ENCODE measurements around the gene PIP5KL1. TPM values are rescaled to one million over a fixed set of nuclear protein-coding genes. Genes with fewer than 3 reads are reported as not detected.

The PIP5KL1 gene
- total and polyA plus RNA-seq, 2 donors, result 0.48 to 1.4 TPM

DNA sequence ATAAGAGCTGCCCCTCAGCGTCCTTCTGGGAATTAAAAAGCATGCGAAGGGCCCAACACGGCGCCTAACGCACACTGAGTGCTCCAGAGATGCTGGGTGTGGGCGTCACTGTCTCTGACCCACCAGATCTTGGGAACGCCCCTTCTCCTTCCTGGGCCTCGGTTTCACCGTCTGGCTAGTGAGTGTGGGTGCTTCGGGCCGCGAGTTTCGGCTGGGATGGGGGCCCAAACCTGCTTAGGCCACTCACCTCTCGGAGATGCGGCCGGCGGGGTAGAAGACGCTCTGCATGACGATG, 3.7 kb downstream of the PIP5KL1 start:
- WGBS, result 14% methylated on average over 19 of the region's 19 CpGs
- H3K27ac ChIP-seq (ENCODE audit: low read depth), result no peak overlapping the region
- no peaks in the 10 kb centered on the region for H3K36me3 ChIP-seq (ENCODE audit: insufficient read depth)
- DNase-seq (ENCODE audit: extremely low spot score), result no peak
- H3K4me3 ChIP-seq (ENCODE audit: low read depth, low read length), result peak overlapping the region; percentile 8
- H3K4me1 ChIP-seq (ENCODE audit: insufficient read depth), result no peaks in the 10 kb centered on the region

DNA sequence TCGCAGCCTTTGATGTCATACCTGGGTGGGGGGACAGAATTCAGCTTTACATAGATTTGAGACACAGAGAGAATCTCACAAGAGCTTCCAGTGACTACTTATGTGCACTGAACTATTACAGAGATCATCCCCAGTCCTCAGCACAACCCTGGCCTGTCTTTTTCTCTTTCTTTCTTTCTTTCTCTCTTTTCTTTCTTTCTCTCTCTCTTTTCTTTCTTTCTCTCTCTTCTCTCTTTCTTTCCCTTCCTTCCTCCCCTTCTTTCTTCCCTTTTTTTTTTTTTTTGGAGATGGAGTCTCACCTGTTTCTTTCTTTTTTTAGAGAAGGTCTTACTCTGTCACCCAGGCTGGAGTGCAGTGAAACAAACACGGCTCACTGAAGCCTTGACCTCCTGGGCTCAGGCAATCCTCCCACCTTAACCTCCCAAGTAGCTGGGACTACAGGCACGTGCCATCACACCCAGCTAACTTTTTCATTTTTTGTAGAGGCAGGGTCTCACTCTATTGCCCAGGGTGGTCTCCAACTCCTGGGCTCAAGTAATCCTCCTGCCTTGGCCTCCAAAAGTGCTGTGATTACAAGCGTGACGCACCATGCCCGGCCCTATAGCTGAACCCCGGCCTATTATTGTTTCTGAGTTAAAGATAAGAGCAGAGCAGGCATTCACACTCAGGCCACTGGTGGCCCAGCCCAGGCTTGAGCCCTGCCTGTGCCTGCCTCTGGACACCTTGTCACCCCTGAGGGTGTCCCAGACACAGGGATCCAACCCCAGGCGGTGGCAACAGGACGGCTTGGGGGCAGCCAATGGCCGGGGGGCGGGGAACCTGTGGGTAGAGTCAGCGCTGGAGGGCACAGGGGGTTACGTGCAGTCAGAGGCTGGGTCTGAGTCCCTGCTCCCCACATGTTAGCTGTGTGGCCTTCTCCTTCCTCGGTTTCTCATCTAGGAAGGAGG, 4.3 kb downstream of the PIP5KL1 start:
- no peaks in the 10 kb centered on the region for H3K36me3 ChIP-seq (ENCODE audit: insufficient read depth)
- WGBS, result 73% methylated on average over 14 of the region's 14 CpGs
- H3K4me3 ChIP-seq (ENCODE audit: low read depth, low read length), result no peak overlapping the region
- H3K4me1 ChIP-seq (ENCODE audit: insufficient read depth), result no peaks in the 10 kb centered on the region
- H3K27ac ChIP-seq (ENCODE audit: low read depth), result no peak overlapping the region
- DNase-seq (ENCODE audit: extremely low spot score), result no peak

DNA sequence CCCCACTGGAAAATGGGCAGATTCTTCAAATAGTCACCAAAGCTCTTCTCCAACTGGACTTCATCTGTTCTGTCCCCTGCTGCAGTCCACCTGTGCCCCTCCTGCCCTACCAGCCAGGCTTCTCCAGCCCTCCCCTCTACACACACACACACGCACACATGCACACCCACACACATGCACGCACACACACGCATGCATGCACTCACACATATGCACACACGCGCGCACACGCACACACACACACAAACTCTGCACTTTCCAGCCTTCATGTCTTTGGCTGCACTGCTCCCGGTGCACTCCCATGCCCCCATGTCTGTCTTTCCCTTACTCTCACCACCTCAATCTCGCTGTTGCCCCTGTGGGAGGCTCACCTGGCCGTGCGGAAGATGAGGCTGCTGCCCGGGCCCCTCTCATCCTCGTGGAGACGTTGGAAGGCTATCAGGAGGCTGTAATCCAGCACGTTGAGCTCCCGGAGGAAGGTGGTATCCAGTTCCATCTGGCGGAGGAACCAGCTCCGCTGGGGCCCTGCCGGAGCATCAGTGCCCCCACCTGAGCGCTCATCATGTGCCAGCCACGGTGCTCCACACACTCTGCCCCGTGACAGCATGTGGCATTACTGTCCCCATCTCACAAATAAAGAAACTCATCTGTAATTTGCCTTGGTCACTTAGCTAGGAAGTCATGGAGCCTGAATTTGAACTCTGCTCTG, 5.7 kb downstream of the PIP5KL1 start:
- no peak overlapping the region for H3K4me3 ChIP-seq (ENCODE audit: low read depth, low read length)
- 85% methylated on average over 22 of the region's 22 CpGs for WGBS
- H3K27ac ChIP-seq (ENCODE audit: low read depth), result no peak overlapping the region
- H3K4me1 ChIP-seq (ENCODE audit: insufficient read depth), result no peaks in the 10 kb centered on the region
- H3K36me3 ChIP-seq (ENCODE audit: insufficient read depth), result no peaks in the 10 kb centered on the region
- DNase-seq (ENCODE audit: extremely low spot score), result no peak

DNA sequence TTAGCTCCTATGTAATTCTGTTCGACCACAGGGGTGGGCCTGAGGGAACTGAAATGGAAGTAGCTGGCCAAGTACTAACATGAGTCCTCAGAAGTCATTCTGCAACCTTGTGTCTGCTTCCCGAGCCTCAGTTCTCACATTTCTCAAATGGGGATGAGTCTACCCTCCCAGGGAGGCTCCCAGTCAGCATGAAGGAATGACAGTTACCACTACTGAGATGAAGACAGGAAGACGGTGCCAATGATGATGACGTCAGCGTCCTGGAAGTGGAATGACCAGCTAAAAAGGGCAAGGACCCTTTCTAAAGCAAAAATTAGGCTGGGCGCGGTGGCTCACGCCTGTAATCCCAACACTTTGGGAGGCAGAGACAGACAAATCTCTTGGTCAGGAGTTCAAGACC, 6.8 kb downstream of the PIP5KL1 start:
- 83% methylated on average over 8 of the region's 8 CpGs for WGBS

GRCh38 chr9:127923046-127923445, 7.5 kb downstream of the PIP5KL1 start:
- 53% methylated on average over 6 of the region's 6 CpGs for WGBS
- Histone ChIP-seq H3K4me3 (ENCODE audit: low read depth, low read length) (no peak overlapping the region), H3K27ac (ENCODE audit: low read depth) (no peak overlapping the region), H3K4me1 (ENCODE audit: insufficient read depth) (no peaks in the 10 kb centered on the region), H3K36me3 (ENCODE audit: insufficient read depth) (no peaks in the 10 kb centered on the region)
- DNase-seq (ENCODE audit: extremely low spot score), result no peak

More for the DNA sequence above, 6.8 kb downstream of the PIP5KL1 start:
- no peaks in the 10 kb centered on the region for H3K36me3 ChIP-seq (ENCODE audit: insufficient read depth)
- no peak overlapping the region for H3K4me3 ChIP-seq (ENCODE audit: low read depth, low read length)
- no peak overlapping the region for H3K27ac ChIP-seq (ENCODE audit: low read depth)
- no peak for DNase-seq (ENCODE audit: extremely low spot score)
- H3K4me1 ChIP-seq (ENCODE audit: insufficient read depth), result no peaks in the 10 kb centered on the region

- DNase-seq (ENCODE audit: extremely low spot score), result no peak
- H3K4me3 ChIP-seq (ENCODE audit: low read depth, low read length), result no peak overlapping the region
- 17% methylated on average over 45 of the region's 45 CpGs for WGBS
Observed at GRCh38 chr9:127921557-127922120, 8.9 kb downstream of the PIP5KL1 start.

DNA sequence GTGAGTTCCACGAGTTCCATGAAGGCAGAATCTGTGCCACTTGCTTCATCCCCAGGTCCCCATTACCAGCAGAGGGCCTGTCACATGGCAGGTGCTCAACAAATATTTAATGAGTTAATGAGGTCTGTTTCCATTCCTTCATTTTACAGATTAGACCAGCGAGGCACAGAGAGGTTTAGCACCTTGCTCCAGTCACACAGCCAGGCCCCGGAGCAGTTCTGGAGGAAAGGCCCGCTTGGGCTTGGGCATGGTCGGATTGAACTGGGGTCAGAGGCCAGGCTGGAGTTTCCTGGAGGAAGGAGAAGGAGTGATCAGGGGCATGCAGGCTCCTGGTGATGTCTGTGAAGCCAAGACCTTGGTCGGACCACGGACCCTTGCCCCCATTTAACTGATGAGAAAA, 9.8 kb downstream of the PIP5KL1 start:
- no peak for DNase-seq (ENCODE audit: extremely low spot score)
- no peaks in the 10 kb centered on the region for H3K36me3 ChIP-seq (ENCODE audit: insufficient read depth)
- no peak overlapping the region for H3K4me3 ChIP-seq (ENCODE audit: low read depth, low read length)
- H3K4me1 ChIP-seq (ENCODE audit: insufficient read depth), result no peaks in the 10 kb centered on the region
- H3K27ac ChIP-seq (ENCODE audit: low read depth), result no peak overlapping the region
- WGBS, result 86% methylated on average over 7 of the region's 7 CpGs

More at GRCh38 chr9:127921557-127922120, 8.9 kb downstream of the PIP5KL1 start:
- no peak overlapping the region for H3K27ac ChIP-seq (ENCODE audit: low read depth)
- no peaks in the 10 kb centered on the region for H3K36me3 ChIP-seq (ENCODE audit: insufficient read depth)
- H3K4me1 ChIP-seq (ENCODE audit: insufficient read depth), result no peaks in the 10 kb centered on the region

DNA sequence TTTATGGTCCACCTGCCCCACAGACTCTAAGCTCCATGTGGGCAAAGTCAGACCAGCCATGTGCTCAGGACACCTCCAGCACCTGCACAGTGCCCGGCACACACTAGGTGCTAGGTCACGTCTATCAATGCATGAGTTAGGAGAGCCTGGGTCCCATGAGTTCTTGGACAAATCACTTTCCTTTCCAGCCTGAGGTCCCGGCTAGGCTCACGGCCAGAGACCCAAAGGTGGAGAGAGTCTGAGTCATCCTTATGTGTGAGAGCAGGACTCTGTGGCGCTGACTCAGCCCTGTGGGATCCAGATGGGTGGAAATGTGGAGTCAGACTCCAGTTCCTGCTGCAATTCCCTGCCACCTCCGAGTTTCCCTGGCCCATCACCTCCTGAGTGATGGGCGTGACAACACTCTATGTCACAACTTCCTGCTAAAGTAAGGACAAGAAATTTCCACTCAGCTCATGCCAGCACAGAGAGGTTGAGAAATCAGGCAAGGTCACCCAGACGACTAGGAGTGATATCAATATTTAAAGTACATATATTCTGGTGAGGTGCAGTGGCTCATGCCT, 11.2 kb downstream of the PIP5KL1 start:
- Histone ChIP-seq H3K4me1 (ENCODE audit: insufficient read depth) (no peaks in the 10 kb centered on the region), H3K36me3 (ENCODE audit: insufficient read depth) (no peaks in the 10 kb centered on the region), H3K4me3 (ENCODE audit: low read depth, low read length) (no peak overlapping the region), H3K27ac (ENCODE audit: low read depth) (no peak overlapping the region)
- 41% methylated on average over 8 of the region's 8 CpGs for WGBS
- DNase-seq (ENCODE audit: extremely low spot score), result no peak

DNA sequence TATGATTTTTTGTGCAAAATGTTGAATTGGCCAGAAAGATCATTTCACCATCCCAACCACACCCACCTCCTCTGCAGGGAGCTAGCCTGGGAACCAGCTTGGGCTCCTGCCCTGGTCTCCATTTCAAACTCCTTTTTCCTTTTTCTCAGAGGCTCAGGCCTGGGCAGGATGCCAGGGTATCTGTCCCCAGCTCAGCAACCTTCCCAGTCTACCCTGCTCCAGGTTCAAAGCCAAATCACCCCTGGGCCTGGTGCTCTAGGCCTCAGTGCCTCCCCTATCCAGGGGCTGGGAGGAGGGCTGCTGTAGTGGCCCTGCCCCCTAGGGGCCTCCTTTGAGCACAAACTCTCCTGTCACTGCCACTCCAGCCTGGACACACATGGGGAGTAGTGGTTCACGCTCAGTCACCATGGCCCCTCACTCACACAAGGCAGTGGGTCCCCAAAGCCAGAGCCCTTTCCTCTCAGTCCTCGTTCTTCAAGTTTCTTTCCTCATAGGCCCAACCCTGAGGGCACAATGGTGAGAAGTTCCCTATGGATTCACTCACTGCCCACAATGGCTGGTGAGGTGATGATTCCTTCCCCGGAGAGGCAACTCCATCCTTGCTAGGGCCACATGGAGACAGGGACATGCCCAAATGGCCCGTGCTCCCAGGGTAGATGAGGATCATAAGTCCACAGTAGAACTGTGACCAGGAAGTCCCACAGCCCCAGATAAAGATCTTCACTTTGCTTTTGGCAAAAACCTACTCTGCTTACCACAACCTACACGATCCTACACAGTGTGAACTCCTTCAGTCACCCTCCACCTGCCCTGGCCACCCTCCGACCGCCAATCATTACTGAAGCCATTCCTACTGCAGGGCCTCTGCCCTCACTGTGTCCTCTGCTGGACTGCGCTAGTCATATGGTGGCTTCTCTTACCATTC, 12.1 kb downstream of the PIP5KL1 start:
- Histone ChIP-seq H3K36me3 (ENCODE audit: insufficient read depth) (no peaks in the 10 kb centered on the region), H3K4me3 (ENCODE audit: low read depth, low read length) (no peak overlapping the region), H3K4me1 (ENCODE audit: insufficient read depth) (no peaks in the 10 kb centered on the region), H3K27ac (ENCODE audit: low read depth) (no peak overlapping the region)
- DNase-seq (ENCODE audit: extremely low spot score), result no peak
- WGBS, result 88% methylated on average over 8 of the region's 8 CpGs

DNA sequence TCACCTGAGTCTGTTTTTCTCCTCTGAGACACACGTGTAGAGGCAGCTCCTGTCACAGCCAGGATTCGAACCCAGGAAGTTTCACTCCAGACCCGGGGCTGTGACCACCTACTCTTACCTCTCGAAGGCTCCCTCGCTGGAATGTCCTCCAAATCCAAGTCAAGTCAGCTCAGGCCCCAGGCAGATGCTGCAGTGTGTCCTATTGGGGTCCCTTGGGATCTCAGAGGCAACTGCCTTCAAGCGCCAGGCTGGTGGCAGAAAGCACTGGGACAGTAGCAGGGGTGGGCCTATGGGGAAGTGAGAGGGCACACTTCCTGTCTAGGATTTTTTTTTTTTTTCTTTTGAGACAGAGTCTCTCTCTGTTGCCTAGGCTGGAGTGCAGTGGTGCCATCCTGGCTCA, 13.0 kb downstream of the PIP5KL1 start:
- no peak for DNase-seq (ENCODE audit: extremely low spot score)

DNA sequence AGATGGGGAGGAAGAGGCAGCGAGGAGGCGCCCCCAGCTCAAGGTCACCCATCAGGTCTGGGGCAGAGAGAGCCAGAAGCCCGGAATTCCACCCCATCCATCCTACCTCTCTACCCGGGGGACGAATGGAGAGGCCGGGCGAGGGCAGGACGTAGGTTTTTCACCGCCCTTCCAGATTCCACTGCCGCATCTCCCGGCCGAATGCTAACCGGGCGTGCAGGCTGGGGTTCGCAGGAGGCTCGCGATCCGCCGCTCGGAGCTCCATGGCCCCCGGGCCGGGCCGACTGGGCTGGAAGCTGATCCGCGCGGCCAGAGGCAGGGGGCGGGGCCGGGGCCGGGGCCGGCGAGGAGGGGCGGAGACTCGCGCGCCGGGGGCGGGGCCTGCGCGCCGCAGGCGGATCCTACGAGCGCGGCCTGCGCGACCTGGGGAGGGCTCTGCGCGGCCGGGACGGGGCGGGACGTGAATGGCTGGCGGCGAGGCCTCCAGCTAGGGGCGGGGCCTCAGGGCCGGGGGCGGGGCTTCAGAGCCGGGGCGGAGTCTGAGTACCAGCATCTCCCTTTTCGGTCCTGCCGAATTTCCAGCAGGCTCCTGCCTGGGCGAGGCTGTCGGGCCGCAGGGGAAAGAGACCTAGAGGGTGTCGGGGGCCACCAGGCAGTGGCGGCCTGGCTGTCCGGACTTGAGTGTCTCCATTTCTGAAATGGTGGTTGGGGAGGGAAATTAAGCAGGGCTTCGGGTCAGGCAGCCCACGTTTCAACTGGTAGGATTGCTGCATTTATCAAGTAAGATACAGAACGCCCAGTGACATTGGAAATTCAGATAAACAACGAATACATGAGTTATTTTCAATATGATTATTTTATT, 13.6 kb downstream of the PIP5KL1 start, which contains the start of gene ST6GALNAC4:
TSS of gene ST6GALNAC4 (minus strand) at position 322 of the 862 bp plus-strand sequence. CDS start 622 bp downstream, outside the sequence.
- H3K4me3 ChIP-seq (ENCODE audit: low read depth, low read length), result peak within 1 kb of the TSS; percentile 61
- H3K4me1 ChIP-seq (ENCODE audit: insufficient read depth), result no peaks in the 10 kb centered on the region
- peak within 1 kb of the TSS; percentile 48 for H3K27ac ChIP-seq (ENCODE audit: low read depth)
- WGBS, result 3% methylated on average over 71 of the region's 71 CpGs
- H3K36me3 ChIP-seq (ENCODE audit: insufficient read depth), result no peaks in the 10 kb centered on the region
- no peak for DNase-seq (ENCODE audit: extremely low spot score)

More for the DNA sequence above, 13.0 kb downstream of the PIP5KL1 start:
- no peaks in the 10 kb centered on the region for H3K4me1 ChIP-seq (ENCODE audit: insufficient read depth)
- H3K4me3 ChIP-seq (ENCODE audit: low read depth, low read length), result no peak overlapping the region
- no peak overlapping the region for H3K27ac ChIP-seq (ENCODE audit: low read depth)
- WGBS, result 76% methylated on average over 6 of the region's 6 CpGs
- H3K36me3 ChIP-seq (ENCODE audit: insufficient read depth), result no peaks in the 10 kb centered on the region
